ENCODE data around the gene RASA2. TPM values are rescaled to one million over a fixed set of nuclear protein-coding genes. Genes with fewer than 3 reads are reported as not detected.

RASA2 gene
- polyA plus RNA-seq, 1 donor (not counting 4 experiments of a cell fraction or from before 2014, with no cell fraction given): 10.3 TPM

GRCh38 chr3:141506071-141506470 is 19.2 kb downstream of the RASA2 start:
- no peak for DNase-seq (ENCODE audit: low read depth, low spot score)
- no peak for TF ChIP-seq CTCF (optimal IDR thresholded peaks at IDR 0.05 in 1 of 3, IDR thresholded peaks at IDR 0.05 in 1 of 3, conservative IDR thresholded peaks at IDR 0.05 in 1 of 3; ENCODE audit: extremely low read depth in 1 of 3, insufficient read depth in 2 of 3, low read length in 3 of 3)
- no peak for TF ChIP-seq EZH2 (IDR thresholded peaks at IDR 0.05; ENCODE audit: low read length)
- Histone ChIP-seq H3K27ac (ENCODE audit: control insufficient read depth, insufficient read depth, low read length) (no peak overlapping the region), H4K20me1 (ENCODE audit: control insufficient read depth, extremely low read depth, insufficient read depth, low read length) (peaks cover 2% of the 10 kb centered on the region), H3K4me2 (ENCODE audit: control insufficient read depth, extremely low read depth, insufficient read depth, low read depth, low read length) (no peak overlapping the region), H3K4me3 (ENCODE audit: control insufficient read depth in 2 of 3, extremely low read depth in 1 of 3, insufficient read depth in 2 of 3, low read depth in 1 of 3, low read length in 3 of 3) (no peak overlapping the region), H3K9ac (ENCODE audit: control insufficient read depth, extremely low read depth, insufficient read depth, low read length) (no peak overlapping the region), H3K4me1 (ENCODE audit: control insufficient read depth, extremely low read depth, insufficient read depth, low read length) (no peaks in the 10 kb centered on the region), H3K79me2 (ENCODE audit: control insufficient read depth, insufficient read depth, low read length) (peaks cover 95% of the 10 kb centered on the region), H3K9me3 (ENCODE audit: control insufficient read depth, low read depth, low read length) (no peaks in the 10 kb centered on the region), H3K9me1 (ENCODE audit: control insufficient read depth, extremely low read depth, insufficient read depth, low read length) (no peaks in the 10 kb centered on the region), H3K36me3 (ENCODE audit: control insufficient read depth in 2 of 2, extremely low read depth in 1 of 2, insufficient read depth in 2 of 2, low read length in 2 of 2) (no peaks in the 10 kb centered on the region), H2AFZ (ENCODE audit: control insufficient read depth, low read length) (no peak overlapping the region), H3K27me3 (ENCODE audit: control insufficient read depth, extremely low read depth, insufficient read depth, low read length) (no peaks in the 10 kb centered on the region)
- no peak for FAIRE-seq
- dilution Hi-C loops (cut with MboI; ENCODE audit: extremely low pct_ligation_motif_present, low sequenced_read_pairs): no loop called here

GRCh38 chr3:141507392-141508066 is 20.7 kb downstream of the RASA2 start:
- Histone ChIP-seq H3K4me2 (ENCODE audit: control insufficient read depth, extremely low read depth, insufficient read depth, low read depth, low read length) (no peak overlapping the region), H3K36me3 (ENCODE audit: control insufficient read depth in 2 of 2, extremely low read depth in 1 of 2, insufficient read depth in 2 of 2, low read length in 2 of 2) (no peaks in the 10 kb centered on the region), H3K9me1 (ENCODE audit: control insufficient read depth, extremely low read depth, insufficient read depth, low read length) (no peaks in the 10 kb centered on the region), H3K4me3 (ENCODE audit: control insufficient read depth in 2 of 3, extremely low read depth in 1 of 3, insufficient read depth in 2 of 3, low read depth in 1 of 3, low read length in 3 of 3) (no peak overlapping the region), H3K9ac (ENCODE audit: control insufficient read depth, extremely low read depth, insufficient read depth, low read length) (no peak overlapping the region), H3K9me3 (ENCODE audit: control insufficient read depth, low read depth, low read length) (no peaks in the 10 kb centered on the region), H4K20me1 (ENCODE audit: control insufficient read depth, extremely low read depth, insufficient read depth, low read length) (peaks cover 2% of the 10 kb centered on the region), H2AFZ (ENCODE audit: control insufficient read depth, low read length) (no peak overlapping the region), H3K4me1 (ENCODE audit: control insufficient read depth, extremely low read depth, insufficient read depth, low read length) (no peaks in the 10 kb centered on the region), H3K79me2 (ENCODE audit: control insufficient read depth, insufficient read depth, low read length) (peaks cover 87% of the 10 kb centered on the region), H3K27ac (ENCODE audit: control insufficient read depth, insufficient read depth, low read length) (no peak overlapping the region), H3K27me3 (ENCODE audit: control insufficient read depth, extremely low read depth, insufficient read depth, low read length) (no peaks in the 10 kb centered on the region)
- no peak for TF ChIP-seq EZH2 (IDR thresholded peaks at IDR 0.05; ENCODE audit: low read length)
- no peak for TF ChIP-seq CTCF (optimal IDR thresholded peaks at IDR 0.05 in 1 of 3, IDR thresholded peaks at IDR 0.05 in 1 of 3, conservative IDR thresholded peaks at IDR 0.05 in 1 of 3; ENCODE audit: extremely low read depth in 1 of 3, insufficient read depth in 2 of 3, low read length in 3 of 3)
- FAIRE-seq: no peak
- no peak for DNase-seq (ENCODE audit: low read depth, low spot score)
- dilution Hi-C loops (cut with MboI; ENCODE audit: extremely low pct_ligation_motif_present, low sequenced_read_pairs): no loop called here
